Astrocyte (in vitro differentiated cells and primary cell): ENCODE measurements around the gene UBE4B. TPM values are rescaled to one million over a fixed set of nuclear protein-coding genes. Genes with fewer than 3 reads are reported as not detected.
"Not testable (repeated sequence)": the region's sequence is repeated elsewhere in the genome, so short reads cannot be mapped to it uniquely, and the experiment has no call there.

Source experiments
- DNase-seq: peaks from one replicate; pipeline ENCODE4 v3.0.0-alpha.2; 2010; ENCODE audit warnings: low read depth
- FAIRE-seq: peaks from 2 replicates; lab custom pipeline; 2011; peaks lifted over from hg19 to GRCh38; lab: Jason Lieb, UNC
- H2AFZ ChIP-seq: 2 replicates; pipeline ENCODE4 v1.6.0; 2012; ENCODE audit warnings: low read depth, low read length, inconsistent platforms
- H3K27ac ChIP-seq: 2 replicates; pipeline ENCODE4 v1.5.1; 2011; ENCODE audit warnings: low read depth, low read length, inconsistent platforms
- H3K27me3 ChIP-seq: 2 replicates; pipeline ENCODE4 v1.6.0; 2011; ENCODE audit warnings: low read length, inconsistent platforms; ENCODE audit not compliant: insufficient read depth
- H3K36me3 ChIP-seq: 2 replicates; pipeline ENCODE4 v1.5.1; 2011; ENCODE audit warnings: low read length, inconsistent platforms; ENCODE audit not compliant: insufficient read depth
- H3K4me1 ChIP-seq: 2 replicates; pipeline ENCODE4 v1.5.1; 2011; ENCODE audit warnings: low read length, inconsistent platforms; ENCODE audit not compliant: insufficient read depth
- H3K4me2 ChIP-seq: 2 replicates; pipeline ENCODE4 v1.6.0; 2012; ENCODE audit warnings: low read length, inconsistent platforms
- H3K4me3 ChIP-seq: 2 replicates; pipeline ENCODE4 v1.5.1; 2011; ENCODE audit warnings: low read depth, mild to moderate bottlenecking, low read length, inconsistent platforms; ENCODE audit not compliant: insufficient read depth
- H3K79me2 ChIP-seq: 2 replicates; pipeline ENCODE4 v1.6.0; 2012; ENCODE audit warnings: mild to moderate bottlenecking, low read length, inconsistent platforms; ENCODE audit not compliant: insufficient read depth
- H3K9ac ChIP-seq: 2 replicates; pipeline ENCODE4 v1.6.0; 2012; ENCODE audit warnings: mild to moderate bottlenecking, low read length, inconsistent platforms
- H3K9me3 ChIP-seq: 2 replicates; pipeline ENCODE4 v1.5.1; 2012; ENCODE audit warnings: low read depth, mild to moderate bottlenecking, low read length, inconsistent platforms; ENCODE audit not compliant: insufficient read depth
- H4K20me1 ChIP-seq: 2 replicates; pipeline ENCODE4 v1.6.0; 2012; ENCODE audit warnings: low read length, inconsistent platforms; ENCODE audit not compliant: insufficient read depth
- H3K27ac Mint-ChIP-seq: one replicate; pipeline ENCODE4 v1.8.0; 2021; ENCODE audit warnings: mild to moderate bottlenecking, mixed read lengths; ENCODE audit not compliant: unreplicated experiment
- H3K27me3 Mint-ChIP-seq: one replicate; pipeline ENCODE4 v1.8.0; 2021; ENCODE audit warnings: low read depth, mixed read lengths; ENCODE audit not compliant: unreplicated experiment
- H3K36me3 Mint-ChIP-seq: one replicate; pipeline ENCODE4 v1.8.0; 2021; ENCODE audit warnings: low read depth, mixed read lengths; ENCODE audit not compliant: unreplicated experiment
- H3K4me1 Mint-ChIP-seq: one replicate; pipeline ENCODE4 v1.8.0; 2021; ENCODE audit warnings: low read depth, mixed read lengths; ENCODE audit not compliant: unreplicated experiment
- H3K4me3 Mint-ChIP-seq: one replicate; pipeline ENCODE4 v1.8.0; 2021; ENCODE audit warnings: mild to moderate bottlenecking, moderate library complexity, mixed read lengths; ENCODE audit not compliant: unreplicated experiment
- H3K9me3 Mint-ChIP-seq: one replicate; pipeline ENCODE4 v1.8.0; 2021; ENCODE audit warnings: mild to moderate bottlenecking, mixed read lengths; ENCODE audit not compliant: unreplicated experiment
- EZH2 ChIP-seq: IDR thresholded peaks from 2 replicates; pipeline ENCODE4 v1.6.1; 2012; ENCODE audit warnings: mild to moderate bottlenecking, low read length, inconsistent platforms; ENCODE audit not compliant: insufficient read depth
- total RNA-seq: library from RNA; stranded (reverse); gene quantifications from 2 replicates; pipeline ENCODE4 v1.2.1, GENCODE V29; 2021
- TF ChIP-seq, protein P1 (sequence below): IDR thresholded peaks from 2 replicates; pipeline ENCODE4 v1.5.1; 2011; ENCODE audit warnings: low read depth, mild to moderate bottlenecking, inconsistent platforms, low read length, moderate library complexity; ENCODE audit not compliant: insufficient read depth

Gene UBE4B
- total RNA-seq, 1 donor from 2014 or later, result 41.5 TPM

DNA sequence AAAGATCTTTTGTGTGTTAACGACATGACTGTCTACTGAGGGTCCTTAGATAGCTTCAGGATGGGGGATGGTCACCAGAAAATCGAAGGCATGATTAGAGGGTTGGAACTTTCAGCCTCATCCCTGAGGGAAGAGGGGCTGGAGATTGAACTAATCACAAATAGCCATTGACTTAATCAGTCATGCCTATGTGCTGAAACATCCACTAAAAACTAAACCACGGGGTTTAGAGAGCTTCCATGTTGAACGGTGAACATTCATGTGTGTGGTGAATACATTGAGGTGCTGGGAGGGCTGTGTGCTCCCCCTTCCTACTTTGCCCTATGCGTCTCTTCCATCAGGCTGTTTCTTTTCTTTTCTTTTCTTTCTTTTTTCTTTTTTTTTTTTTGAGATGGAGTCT lies 18.7 kb upstream of the UBE4B start:
- no peak overlapping the region for H3K4me3 Mint-ChIP-seq
- TF ChIP-seq, protein P1, sequence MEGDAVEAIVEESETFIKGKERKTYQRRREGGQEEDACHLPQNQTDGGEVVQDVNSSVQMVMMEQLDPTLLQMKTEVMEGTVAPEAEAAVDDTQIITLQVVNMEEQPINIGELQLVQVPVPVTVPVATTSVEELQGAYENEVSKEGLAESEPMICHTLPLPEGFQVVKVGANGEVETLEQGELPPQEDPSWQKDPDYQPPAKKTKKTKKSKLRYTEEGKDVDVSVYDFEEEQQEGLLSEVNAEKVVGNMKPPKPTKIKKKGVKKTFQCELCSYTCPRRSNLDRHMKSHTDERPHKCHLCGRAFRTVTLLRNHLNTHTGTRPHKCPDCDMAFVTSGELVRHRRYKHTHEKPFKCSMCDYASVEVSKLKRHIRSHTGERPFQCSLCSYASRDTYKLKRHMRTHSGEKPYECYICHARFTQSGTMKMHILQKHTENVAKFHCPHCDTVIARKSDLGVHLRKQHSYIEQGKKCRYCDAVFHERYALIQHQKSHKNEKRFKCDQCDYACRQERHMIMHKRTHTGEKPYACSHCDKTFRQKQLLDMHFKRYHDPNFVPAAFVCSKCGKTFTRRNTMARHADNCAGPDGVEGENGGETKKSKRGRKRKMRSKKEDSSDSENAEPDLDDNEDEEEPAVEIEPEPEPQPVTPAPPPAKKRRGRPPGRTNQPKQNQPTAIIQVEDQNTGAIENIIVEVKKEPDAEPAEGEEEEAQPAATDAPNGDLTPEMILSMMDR, result no peak
- TF ChIP-seq EZH2, result no peak

DNA sequence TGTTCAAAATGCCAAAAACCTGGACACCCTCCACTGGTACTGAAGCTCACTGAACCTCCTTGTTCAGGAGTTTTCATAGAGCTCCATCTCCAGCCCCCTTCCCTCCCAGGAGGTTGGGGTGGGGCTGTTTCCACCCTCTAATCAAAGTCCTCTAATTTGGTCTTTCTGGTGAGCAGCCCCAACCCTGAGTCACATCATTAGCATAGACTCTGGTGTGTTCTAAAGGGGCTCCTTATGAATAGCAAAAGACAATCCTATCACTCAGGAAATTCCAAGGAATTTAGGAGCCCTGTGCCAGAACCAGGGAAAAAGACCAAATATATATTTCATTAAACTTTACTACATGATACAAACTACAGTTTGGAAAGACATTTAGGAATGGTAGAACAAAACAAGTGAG lies 13.2 kb upstream of the UBE4B start:
- no peak overlapping the region for H3K27ac Mint-ChIP-seq

More for the DNA sequence above, 18.7 kb upstream of the UBE4B start:
- H3K36me3 ChIP-seq, result no peaks in the 10 kb centered on the region
- Mint-ChIP-seq H3K27ac (no peak overlapping the region), H3K27me3 (no peaks in the 10 kb centered on the region), H3K4me1 (peaks cover 4% of the 10 kb centered on the region), H3K9me3 (no peaks in the 10 kb centered on the region), H3K36me3 (no peaks in the 10 kb centered on the region)
- FAIRE-seq, result no peak
- H3K27me3 ChIP-seq, result no peaks in the 10 kb centered on the region
- no peak overlapping the region for H3K27ac ChIP-seq
- H3K4me3 ChIP-seq, result no peak overlapping the region
- no peak overlapping the region for H3K9ac ChIP-seq
- no peaks in the 10 kb centered on the region for H3K4me1 ChIP-seq
- H3K9me3 ChIP-seq, result no peaks in the 10 kb centered on the region
- no peaks in the 10 kb centered on the region for H3K79me2 ChIP-seq
- no peaks in the 10 kb centered on the region for H4K20me1 ChIP-seq
- H2AFZ ChIP-seq, result no peak overlapping the region
- H3K4me2 ChIP-seq, result no peak overlapping the region
- DNase-seq, result no peak

DNA sequence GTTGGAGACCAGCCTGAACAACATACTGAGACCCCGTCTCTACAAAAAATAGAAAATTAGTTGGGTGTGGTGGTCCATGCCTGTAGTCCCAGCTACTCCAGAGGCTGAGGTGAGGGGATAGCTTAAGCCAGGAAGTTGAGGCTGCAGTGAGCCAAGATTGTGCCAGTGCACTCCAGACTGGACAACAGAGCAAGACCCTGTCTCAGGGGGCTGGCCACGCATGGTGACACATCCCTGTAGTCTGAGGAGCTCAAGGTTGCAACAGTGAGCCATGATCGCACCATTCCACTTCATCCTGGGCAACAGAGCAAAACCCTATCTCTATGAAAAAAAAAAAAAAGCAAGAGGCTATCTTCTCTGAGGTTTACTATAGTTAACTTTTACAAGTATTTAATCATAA lies 12.7 kb upstream of the UBE4B start:
- H3K4me1 Mint-ChIP-seq, result no peaks in the 10 kb centered on the region
- FAIRE-seq, result no peak
- no peak overlapping the region for H3K4me2 ChIP-seq
- H4K20me1 ChIP-seq, result no peaks in the 10 kb centered on the region
- no peaks in the 10 kb centered on the region for H3K27me3 Mint-ChIP-seq
- H3K27ac Mint-ChIP-seq, result no peak overlapping the region
- no peak for DNase-seq
- no peaks in the 10 kb centered on the region for H3K27me3 ChIP-seq
- H3K9me3 Mint-ChIP-seq, result no peaks in the 10 kb centered on the region
- H3K27ac ChIP-seq, result no peak overlapping the region
- H3K4me1 ChIP-seq, result no peaks in the 10 kb centered on the region
- H3K4me3 ChIP-seq, result no peak overlapping the region
- no peak overlapping the region for H2AFZ ChIP-seq
- TF ChIP-seq, protein P1, result no peak
- no peak for TF ChIP-seq EZH2
- H3K79me2 ChIP-seq, result no peaks in the 10 kb centered on the region
- H3K36me3 Mint-ChIP-seq, result no peaks in the 10 kb centered on the region
- no peak overlapping the region for H3K4me3 Mint-ChIP-seq
- no peaks in the 10 kb centered on the region for H3K36me3 ChIP-seq
- H3K9ac ChIP-seq, result no peak overlapping the region
- no peaks in the 10 kb centered on the region for H3K9me3 ChIP-seq

More for the DNA sequence above, 13.2 kb upstream of the UBE4B start:
- FAIRE-seq (peak; percentile 9), DNase-seq (no peak)
- no peak overlapping the region for H3K27ac ChIP-seq
- H2AFZ ChIP-seq, result no peak overlapping the region
- TF ChIP-seq, protein P1, result no peak
- TF ChIP-seq EZH2, result no peak
- H3K4me3 Mint-ChIP-seq, result no peak overlapping the region
- H3K79me2 ChIP-seq, result no peaks in the 10 kb centered on the region
- H3K4me1 ChIP-seq, result no peaks in the 10 kb centered on the region
- no peaks in the 10 kb centered on the region for H3K27me3 ChIP-seq
- H3K4me3 ChIP-seq, result no peak overlapping the region
- no peak overlapping the region for H3K9ac ChIP-seq
- no peaks in the 10 kb centered on the region for H3K36me3 ChIP-seq
- no peaks in the 10 kb centered on the region for H3K36me3 Mint-ChIP-seq
- no peaks in the 10 kb centered on the region for H3K27me3 Mint-ChIP-seq
- H3K4me1 Mint-ChIP-seq, result no peaks in the 10 kb centered on the region
- no peaks in the 10 kb centered on the region for H4K20me1 ChIP-seq
- H3K4me2 ChIP-seq, result no peak overlapping the region
- no peaks in the 10 kb centered on the region for H3K9me3 Mint-ChIP-seq
- no peaks in the 10 kb centered on the region for H3K9me3 ChIP-seq

DNA sequence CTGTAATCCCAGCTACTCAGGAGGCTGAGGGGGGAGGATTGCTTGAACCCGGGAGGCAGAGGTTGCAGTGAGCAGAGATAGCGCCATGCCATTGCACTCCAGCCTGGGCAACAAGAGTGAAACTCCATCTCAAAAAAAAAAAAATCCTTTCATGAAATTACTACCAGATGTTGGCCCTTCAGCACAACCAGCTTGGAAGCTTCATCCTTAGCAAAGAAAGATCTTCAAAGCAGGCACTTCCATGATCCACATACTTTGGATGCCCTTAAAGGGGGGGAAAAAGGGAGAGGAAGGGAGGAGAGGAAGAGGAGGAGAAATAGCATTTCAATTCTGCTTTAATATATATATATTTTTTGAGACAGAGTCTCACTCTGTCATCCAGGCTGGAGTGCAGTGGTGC lies 12.1 kb upstream of the UBE4B start:
- not testable (repeated sequence) for H3K9me3 Mint-ChIP-seq, H3K9me3 ChIP-seq, H3K4me3 Mint-ChIP-seq, H3K4me3 ChIP-seq, H3K36me3 ChIP-seq, H3K79me2 ChIP-seq, H3K4me2 ChIP-seq, H3K4me1 Mint-ChIP-seq, H3K36me3 Mint-ChIP-seq, H3K27me3 ChIP-seq, H2AFZ ChIP-seq, H3K9ac ChIP-seq, FAIRE-seq, H4K20me1 ChIP-seq, H3K27ac Mint-ChIP-seq, DNase-seq, H3K4me1 ChIP-seq, H3K27me3 Mint-ChIP-seq, H3K27ac ChIP-seq
